ENCODE results near the gene MFSD2A. TPM values are rescaled to one million over a fixed set of nuclear protein-coding genes. Genes with fewer than 3 reads are reported as not detected.

Gene MFSD2A
- total RNA-seq, 1 experiment from 2014 or later, result 19.9 TPM

DNA sequence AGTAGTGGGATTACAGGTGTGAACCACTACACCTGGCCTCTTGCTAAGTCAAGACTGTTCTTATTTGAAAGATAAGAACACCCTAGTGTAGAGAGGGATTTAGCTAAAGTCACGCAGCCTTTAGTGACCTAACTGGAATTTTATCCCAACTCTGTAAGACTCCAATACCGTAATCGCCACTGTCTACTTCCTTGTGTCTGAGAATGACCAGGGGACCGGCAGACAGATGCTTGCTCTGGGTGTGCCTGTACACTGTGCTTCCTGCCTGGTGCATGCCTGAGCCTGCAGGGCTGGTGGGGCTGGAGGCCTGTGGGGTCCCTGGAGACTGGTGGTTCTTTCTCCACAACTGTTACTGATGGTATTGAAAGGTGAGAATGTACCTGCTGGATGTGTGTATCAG lies 15.3 kb downstream of the MFSD2A start:
- no peaks in the 10 kb centered on the region for H3K4me1 ChIP-seq (ENCODE audit: insufficient read depth, low read length)
- H3K56ac ChIP-seq (ENCODE audit: insufficient read length, low read depth, low read length), result no peak overlapping the region
- WGBS (ENCODE audit: extremely low coverage, insufficient read length, low lambda C conversion rate), result no CpG with 5 or more reads among the region's 4 CpGs
- H2BK5ac ChIP-seq (ENCODE audit: insufficient read length, low read length), result no peak overlapping the region
- H3K14ac ChIP-seq (ENCODE audit: insufficient read depth, low read length), result no peak overlapping the region
- no peak overlapping the region for H2BK120ac ChIP-seq (ENCODE audit: low read depth, low read length, poor library complexity, severe bottlenecking)
- no peak overlapping the region for H2BK15ac ChIP-seq (ENCODE audit: low read depth, low read length)
- no peak overlapping the region for H3K4ac ChIP-seq (ENCODE audit: low read depth, low read length)
- no peak overlapping the region for H3T11ph ChIP-seq (ENCODE audit: low read length)
- no peak overlapping the region for H3K4me3 Mint-ChIP-seq
- H3K9me3 Mint-ChIP-seq, result no peaks in the 10 kb centered on the region
- no peak overlapping the region for H2BK12ac ChIP-seq (ENCODE audit: insufficient read length, low read depth, low read length)
- DNase-seq, result no peak
- H3K27ac ChIP-seq (ENCODE audit: insufficient read length, low read depth, low read length), result no peak overlapping the region
- H3K79me2 ChIP-seq (ENCODE audit: insufficient read depth, low read length), result no peaks in the 10 kb centered on the region
- H3K27ac Mint-ChIP-seq, result no peak overlapping the region
- H3K9me3 ChIP-seq (ENCODE audit: control insufficient read depth, low read depth, low read length), result no peaks in the 10 kb centered on the region
- no peak overlapping the region for H2BK20ac ChIP-seq (ENCODE audit: low read depth, low read length, poor library complexity, severe bottlenecking)
- no peaks in the 10 kb centered on the region for H3K27me3 ChIP-seq (ENCODE audit: insufficient read depth, low read length)
- H4K8ac ChIP-seq (replicated peaks; ENCODE audit: insufficient read length, low read depth, low read length), result no peak overlapping the region
- no peak overlapping the region for H3K18ac ChIP-seq (ENCODE audit: insufficient read length, low read depth, low read length)
- H4K91ac ChIP-seq (ENCODE audit: insufficient read length, low read depth, low read length), result no peak overlapping the region
- no peaks in the 10 kb centered on the region for H3K23me2 ChIP-seq (ENCODE audit: insufficient read length, low read depth, low read length, poor library complexity, severe bottlenecking)
- H3K79me1 ChIP-seq (ENCODE audit: insufficient read depth, low read depth, low read length, poor library complexity, severe bottlenecking), result no peaks in the 10 kb centered on the region
- H3K4me1 Mint-ChIP-seq, result peaks cover 5 to 6% of the 10 kb centered on the region in 2 experiments
- no peak overlapping the region for H3K23ac ChIP-seq (ENCODE audit: insufficient read length, low read depth, low read length)
- H2AK5ac ChIP-seq (ENCODE audit: insufficient read length, low read length), result no peak overlapping the region
- no peak overlapping the region for H2AFZ ChIP-seq (ENCODE audit: low read length)
- no peak overlapping the region for H4K5ac ChIP-seq (ENCODE audit: insufficient read length, low read depth, low read length)
- H3K9ac ChIP-seq (ENCODE audit: extremely low read depth, insufficient read length, low read length), result no peak overlapping the region
- peaks cover 3% of the 10 kb centered on the region for H4K20me1 ChIP-seq (ENCODE audit: control insufficient read depth, insufficient read depth, insufficient read length)
- peaks cover 32 to 52% (median 38%) of the 10 kb centered on the region in 3 experiments; a peak in 6 of 7 replicates for H3K36me3 Mint-ChIP-seq (ENCODE audit: insufficient read depth in 1 of 3, low read depth in 3 of 3)
- no peaks in the 10 kb centered on the region for H3K27me3 Mint-ChIP-seq (ENCODE audit: low read depth)
- no peak overlapping the region for H3K4me2 ChIP-seq (ENCODE audit: insufficient read depth, insufficient read length, low read length)
- TF ChIP-seq, protein P1, sequence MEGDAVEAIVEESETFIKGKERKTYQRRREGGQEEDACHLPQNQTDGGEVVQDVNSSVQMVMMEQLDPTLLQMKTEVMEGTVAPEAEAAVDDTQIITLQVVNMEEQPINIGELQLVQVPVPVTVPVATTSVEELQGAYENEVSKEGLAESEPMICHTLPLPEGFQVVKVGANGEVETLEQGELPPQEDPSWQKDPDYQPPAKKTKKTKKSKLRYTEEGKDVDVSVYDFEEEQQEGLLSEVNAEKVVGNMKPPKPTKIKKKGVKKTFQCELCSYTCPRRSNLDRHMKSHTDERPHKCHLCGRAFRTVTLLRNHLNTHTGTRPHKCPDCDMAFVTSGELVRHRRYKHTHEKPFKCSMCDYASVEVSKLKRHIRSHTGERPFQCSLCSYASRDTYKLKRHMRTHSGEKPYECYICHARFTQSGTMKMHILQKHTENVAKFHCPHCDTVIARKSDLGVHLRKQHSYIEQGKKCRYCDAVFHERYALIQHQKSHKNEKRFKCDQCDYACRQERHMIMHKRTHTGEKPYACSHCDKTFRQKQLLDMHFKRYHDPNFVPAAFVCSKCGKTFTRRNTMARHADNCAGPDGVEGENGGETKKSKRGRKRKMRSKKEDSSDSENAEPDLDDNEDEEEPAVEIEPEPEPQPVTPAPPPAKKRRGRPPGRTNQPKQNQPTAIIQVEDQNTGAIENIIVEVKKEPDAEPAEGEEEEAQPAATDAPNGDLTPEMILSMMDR (conservative IDR thresholded peaks at IDR 0.05), result no peak

All from H9 (cell line).